Fibroblast of mammary gland (primary cell): ENCODE measurements around the gene PAPSS2.

Source experiments
- DNase-seq: peaks from one replicate; pipeline ENCODE4 v3.0.0-alpha.2; 2010; ENCODE audit warnings: low read depth
- H3K4me3 ChIP-seq: 2 replicates; pipeline ENCODE4 v1.5.1; 2011; ENCODE audit warnings: low read depth, mild to moderate bottlenecking, low read length, moderate library complexity; ENCODE audit not compliant: control insufficient read depth
- CTCF ChIP-seq: conservative IDR thresholded peaks from 2 replicates; pipeline ENCODE4 v1.5.1; 2011; ENCODE audit warnings: low read depth, low read length, inconsistent platforms; ENCODE audit not compliant: control insufficient read depth, insufficient read depth

Gene PAPSS2

GRCh38 chr10:87658858-87659555 is 671 bp upstream of the PAPSS2 start:
- H3K4me3 ChIP-seq = peak overlapping the region; percentile 84
- DNase-seq = no peak
- no peak for TF ChIP-seq CTCF

- peak; percentile 81 for DNase-seq
- H3K4me3 ChIP-seq = peak overlapping the region; percentile 84
- TF ChIP-seq CTCF = no peak
Measured at GRCh38 chr10:87660484-87661133, 931 bp downstream of the PAPSS2 start.

GRCh38 chr10:87661861-87662785 is 2.4 kb downstream of the PAPSS2 start:
- peak overlapping the region; percentile 84 for H3K4me3 ChIP-seq
- DNase-seq = no peak
- TF ChIP-seq CTCF = no peak

- DNase-seq = no peak
- no peak overlapping the region for H3K4me3 ChIP-seq
- TF ChIP-seq CTCF = no peak
Measured at GRCh38 chr10:87664276-87664701, 4.6 kb downstream of the PAPSS2 start.

GRCh38 chr10:87667493-87667892 is 7.8 kb downstream of the PAPSS2 start:
- DNase-seq = no peak
- no peak overlapping the region for H3K4me3 ChIP-seq
- TF ChIP-seq CTCF = no peak

GRCh38 chr10:87668324-87669074 is 8.8 kb downstream of the PAPSS2 start:
- no peak overlapping the region for H3K4me3 ChIP-seq
- DNase-seq = no peak
- TF ChIP-seq CTCF = no peak
